Thoracic aorta (tissue), 2 donors: ENCODE measurements around the gene MLF1. TPM values are rescaled to one million over a fixed set of nuclear protein-coding genes. Genes with fewer than 3 reads are reported as not detected.

ENCODE experiments used
- ATAC-seq: fragments of 150-250 bp; one replicate; pipeline ENCODE4 v1.8.0; 2017; ENCODE audit warnings: low read depth; ENCODE audit not compliant: insufficient number of reproducible peaks, low FRiP score
- DNase-seq: peaks from one replicate; pipeline ENCODE4 v3.0.0-alpha.2; 2020; ENCODE audit warnings: low spot score
- H3K27ac ChIP-seq, 2 donors: fragments of 200-600 bp; sonication (generic); 1 replicate in 1 of 2; 2 replicates in 1 of 2; pipeline ENCODE4 v1.5.1; 2016; ENCODE audit warnings: mild to moderate bottlenecking in 2 of 2, moderate library complexity in 2 of 2
- H3K27me3 ChIP-seq: fragments of 200-600 bp; sonication (generic); replicated peaks from 2 replicates; pipeline ENCODE4 v1.6.0; 2016; ENCODE audit warnings: mild to moderate bottlenecking; ENCODE audit not compliant: insufficient read depth
- H3K36me3 ChIP-seq: fragments of 200-600 bp; sonication (generic); one replicate; pipeline ENCODE4 v1.5.1; 2016
- H3K4me1 ChIP-seq, 2 donors: fragments of 200-600 bp; sonication (generic); 1 replicate in 1 of 2; 2 replicates in 1 of 2; pipeline versions ENCODE4 v1.5.1 to v1.6.0; 2016; ENCODE audit warnings: low read depth in 2 of 2, mild to moderate bottlenecking in 1 of 2; ENCODE audit not compliant: control insufficient read depth in 1 of 2
- H3K4me3 ChIP-seq: fragments of 200-600 bp; sonication (generic); 2 replicates; pipeline ENCODE4 v1.5.1; 2016; ENCODE audit warnings: mild to moderate bottlenecking
- H3K9me3 ChIP-seq: fragments of 200-600 bp; sonication (generic); 2 replicates; pipeline ENCODE4 v1.5.1; 2016
- total RNA-seq, 2 donors: library from RNA; depleted of rRNA; stranded (reverse); fragments of >200 nt; gene quantifications; one replicate each; pipeline versions ENCODE4 v1.1.0 to v1.2.3, GENCODE V29; 2016
- TF ChIP-seq, protein P1 (sequence below): fragments of 200-600 bp; sonication (generic); IDR thresholded peaks from one replicate; pipeline ENCODE4 v1.5.1; 2019; ENCODE audit warnings: antibody characterized with exemption

MLF1 gene
- total RNA-seq, 2 donors from 2014 or later, result 10.7 to 12.8 TPM

DNA sequence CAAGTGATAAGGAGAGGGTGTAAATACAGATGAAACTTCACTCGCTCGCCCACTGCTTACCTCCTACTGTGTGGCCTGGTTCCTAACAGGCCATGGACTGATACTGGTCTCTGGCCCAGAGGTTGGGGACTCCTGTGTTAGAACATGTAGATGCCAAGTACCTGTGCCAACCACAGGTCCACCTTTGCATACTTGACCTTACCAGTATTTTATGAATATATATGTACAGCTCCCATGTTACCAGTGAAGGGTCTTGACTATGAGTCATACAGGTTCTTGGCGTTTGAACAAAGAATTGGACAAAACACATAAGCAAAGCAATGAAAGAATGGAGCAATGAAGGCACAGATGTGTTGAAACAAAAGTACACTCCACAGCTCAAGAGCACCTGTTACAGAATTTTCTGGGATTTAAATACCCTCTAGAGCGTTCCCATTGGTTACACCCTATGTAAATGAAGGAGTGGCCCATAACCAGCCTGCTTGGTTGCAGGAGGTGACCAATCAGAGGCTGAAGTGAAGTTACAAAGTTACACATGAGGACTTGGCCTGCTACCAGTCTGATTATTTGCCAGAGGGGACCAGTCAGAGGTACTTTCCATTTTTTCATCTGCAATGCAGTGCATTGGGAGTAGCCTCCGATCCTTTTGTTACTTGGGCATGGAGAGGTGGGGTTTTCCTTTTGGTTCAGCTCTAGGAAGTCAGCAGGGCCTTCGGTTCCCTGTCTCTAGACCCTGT, 71.6 kb downstream of the MLF1 start:
- DNase-seq (no peak), ATAC-seq (no peak)
- Histone ChIP-seq H3K36me3 (no peaks in the 10 kb centered on the region), H3K27ac (no peak overlapping the region), H3K4me1 (peaks cover 11 to 13% of the 10 kb centered on the region in 2 donors), H3K9me3 (no peaks in the 10 kb centered on the region), H3K27me3 (no peaks in the 10 kb centered on the region), H3K4me3 (no peak overlapping the region)
- TF ChIP-seq, protein P1, sequence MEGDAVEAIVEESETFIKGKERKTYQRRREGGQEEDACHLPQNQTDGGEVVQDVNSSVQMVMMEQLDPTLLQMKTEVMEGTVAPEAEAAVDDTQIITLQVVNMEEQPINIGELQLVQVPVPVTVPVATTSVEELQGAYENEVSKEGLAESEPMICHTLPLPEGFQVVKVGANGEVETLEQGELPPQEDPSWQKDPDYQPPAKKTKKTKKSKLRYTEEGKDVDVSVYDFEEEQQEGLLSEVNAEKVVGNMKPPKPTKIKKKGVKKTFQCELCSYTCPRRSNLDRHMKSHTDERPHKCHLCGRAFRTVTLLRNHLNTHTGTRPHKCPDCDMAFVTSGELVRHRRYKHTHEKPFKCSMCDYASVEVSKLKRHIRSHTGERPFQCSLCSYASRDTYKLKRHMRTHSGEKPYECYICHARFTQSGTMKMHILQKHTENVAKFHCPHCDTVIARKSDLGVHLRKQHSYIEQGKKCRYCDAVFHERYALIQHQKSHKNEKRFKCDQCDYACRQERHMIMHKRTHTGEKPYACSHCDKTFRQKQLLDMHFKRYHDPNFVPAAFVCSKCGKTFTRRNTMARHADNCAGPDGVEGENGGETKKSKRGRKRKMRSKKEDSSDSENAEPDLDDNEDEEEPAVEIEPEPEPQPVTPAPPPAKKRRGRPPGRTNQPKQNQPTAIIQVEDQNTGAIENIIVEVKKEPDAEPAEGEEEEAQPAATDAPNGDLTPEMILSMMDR, result no peak

DNA sequence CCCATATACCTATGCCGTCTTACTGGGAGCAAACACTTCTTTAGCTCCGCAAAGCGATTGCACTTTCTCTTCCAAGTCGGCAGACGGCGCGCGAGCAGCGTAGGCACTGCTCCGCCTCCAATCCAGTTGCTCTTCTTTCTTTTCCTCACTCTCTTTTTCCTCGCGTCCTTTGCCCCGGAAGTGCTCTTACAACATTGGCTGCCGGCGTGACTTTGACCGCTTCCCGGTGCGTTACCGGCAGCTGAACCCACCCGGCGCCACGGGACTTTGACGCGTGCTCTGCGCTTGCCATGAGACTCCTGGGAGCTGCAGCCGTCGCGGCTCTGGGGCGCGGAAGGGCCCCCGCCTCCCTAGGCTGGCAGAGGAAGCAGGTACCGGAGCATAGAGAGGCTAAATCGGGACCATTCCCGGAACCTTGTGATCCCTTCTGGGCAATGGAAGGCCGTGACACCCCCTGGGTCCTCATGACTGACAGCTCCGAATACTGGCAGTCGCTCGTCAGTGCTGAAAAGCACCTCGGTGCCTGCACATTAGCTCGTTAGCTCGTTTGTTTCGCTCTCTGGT, 73.4 kb downstream of the MLF1 start, which contains the start of gene GFM1:
GFM1 (plus strand) TSS at position 183 of the 564 bp plus-strand sequence; CDS start at position 291, 108 bp downstream.
- Histone ChIP-seq H3K27me3 (no peaks in the 10 kb centered on the region), H3K4me3 (peak within 1 kb of the TSS; percentile 75)
- ATAC-seq, result peak; percentile 97

DNA sequence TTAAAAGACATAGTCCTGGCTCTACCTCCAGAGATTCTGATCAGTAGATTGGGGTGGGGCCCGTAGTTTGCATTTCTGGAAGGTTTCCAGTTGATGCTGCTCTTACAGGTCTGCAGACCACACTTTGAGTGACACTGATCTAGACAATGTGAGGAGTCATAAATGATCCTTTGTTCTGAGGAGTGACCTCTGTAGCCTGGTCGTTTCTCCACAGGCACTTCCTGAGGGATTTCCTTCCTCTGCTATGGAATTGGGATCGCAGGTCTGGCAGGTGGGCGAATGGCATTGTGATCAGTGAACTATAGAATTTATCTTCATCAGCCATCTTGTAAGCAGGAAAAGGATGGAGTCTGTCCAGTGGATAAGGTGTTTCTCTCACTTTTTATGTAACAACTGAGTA, 78.8 kb downstream of the MLF1 start:
- ATAC-seq (no peak), DNase-seq (no peak)
- no peaks in the 10 kb centered on the region for H3K9me3 ChIP-seq
- H3K4me1 ChIP-seq, result peaks cover 11 to 13% of the 10 kb centered on the region in 2 donors
- TF ChIP-seq, protein P1, result no peak
- no peak overlapping the region for H3K4me3 ChIP-seq
- peaks cover 25% of the 10 kb centered on the region for H3K36me3 ChIP-seq
- no peaks in the 10 kb centered on the region for H3K27me3 ChIP-seq
- H3K27ac ChIP-seq, result no peak overlapping the region

More for the DNA sequence above, 73.4 kb downstream of the MLF1 start, which contains the start of gene GFM1:
- Histone ChIP-seq H3K27ac (peak within 1 kb of the TSS; percentile 73 to 96), H3K9me3 (no peaks in the 10 kb centered on the region), H3K36me3 (no peaks in the 10 kb centered on the region), H3K4me1 (peaks cover 11 to 13% of the 10 kb centered on the region in 2 donors)
- peak; percentile 87 for DNase-seq
- TF ChIP-seq, protein P1, result peak; percentile 87

DNA sequence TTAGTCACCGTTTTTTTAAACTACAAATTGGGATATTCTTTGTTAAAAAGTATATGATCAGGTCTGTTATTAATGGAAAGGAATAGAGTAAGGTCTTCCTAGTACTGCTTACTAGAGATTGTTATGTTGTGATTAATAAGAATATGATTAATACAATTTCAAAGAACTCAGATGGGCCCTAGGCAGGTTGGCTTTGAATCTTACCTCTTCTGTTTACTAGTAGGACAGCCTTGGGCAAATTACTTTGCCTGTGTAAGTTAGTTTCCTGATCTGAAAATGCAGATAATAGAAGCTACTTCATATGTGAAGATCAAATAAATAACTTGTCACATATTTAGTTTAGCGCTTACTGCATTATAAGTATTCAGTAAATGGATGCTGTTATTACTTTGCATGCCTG, 80.2 kb downstream of the MLF1 start:
- DNase-seq (no peak), ATAC-seq (no peak)
- TF ChIP-seq, protein P1, result no peak
- Histone ChIP-seq H3K27me3 (no peaks in the 10 kb centered on the region), H3K36me3 (peaks cover 31% of the 10 kb centered on the region), H3K4me1 (no peaks in the 10 kb centered on the region), H3K4me3 (no peak overlapping the region), H3K27ac (no peak overlapping the region), H3K9me3 (no peaks in the 10 kb centered on the region)

DNA sequence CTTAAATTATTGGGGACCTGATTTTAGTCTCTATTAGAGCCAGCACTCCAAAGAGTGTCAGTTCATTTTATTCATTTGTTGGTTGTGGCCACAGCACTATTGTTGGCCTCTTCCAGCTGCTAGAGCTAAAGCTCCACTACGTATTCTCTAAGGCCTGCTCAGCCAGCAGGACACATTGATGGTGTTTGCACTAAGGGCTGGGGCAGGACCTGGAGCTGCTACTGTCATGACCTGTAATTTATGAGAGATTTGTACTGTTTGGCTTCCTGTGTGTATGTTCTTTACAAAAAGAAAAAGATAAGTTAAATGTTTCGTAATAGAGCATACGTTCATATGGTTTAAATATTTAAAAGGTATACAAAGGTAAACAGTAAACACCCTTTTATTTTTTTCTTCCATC, 81.5 kb downstream of the MLF1 start:
- H3K27ac ChIP-seq, result no peak overlapping the region
- H3K27me3 ChIP-seq, result no peaks in the 10 kb centered on the region
- DNase-seq (no peak), ATAC-seq (no peak)
- no peaks in the 10 kb centered on the region for H3K4me1 ChIP-seq
- peaks cover 31% of the 10 kb centered on the region for H3K36me3 ChIP-seq
- TF ChIP-seq, protein P1, result no peak
- H3K9me3 ChIP-seq, result no peaks in the 10 kb centered on the region
- H3K4me3 ChIP-seq, result no peak overlapping the region
